Epithelial cell of proximal tubule (primary cell): ENCODE measurements around the gene LSM4. TPM values are rescaled to one million over a fixed set of nuclear protein-coding genes. Genes with fewer than 3 reads are reported as not detected.

Source experiments
- DNase-seq: peaks from one replicate; pipeline ENCODE4 v3.0.0-alpha.2; 2011; ENCODE audit warnings: low read depth
- H3K4me3 ChIP-seq: 2 replicates; pipeline ENCODE4 v1.5.1; 2011; ENCODE audit warnings: low read depth, mild to moderate bottlenecking, low read length
- total RNA-seq: library from RNA; depleted of rRNA; stranded (reverse); fragments of >200 nt; gene quantifications from 2 replicates; pipeline ENCODE4 v1.2.3, GENCODE V29; 2015
- TF ChIP-seq, protein P1 (sequence below): conservative IDR thresholded peaks from 2 replicates; pipeline ENCODE4 v1.5.1; 2012; ENCODE audit warnings: low read depth, mild to moderate bottlenecking, low read length

LSM4 gene
- total RNA-seq, 1 donor from 2014 or later, result 490 TPM

DNA sequence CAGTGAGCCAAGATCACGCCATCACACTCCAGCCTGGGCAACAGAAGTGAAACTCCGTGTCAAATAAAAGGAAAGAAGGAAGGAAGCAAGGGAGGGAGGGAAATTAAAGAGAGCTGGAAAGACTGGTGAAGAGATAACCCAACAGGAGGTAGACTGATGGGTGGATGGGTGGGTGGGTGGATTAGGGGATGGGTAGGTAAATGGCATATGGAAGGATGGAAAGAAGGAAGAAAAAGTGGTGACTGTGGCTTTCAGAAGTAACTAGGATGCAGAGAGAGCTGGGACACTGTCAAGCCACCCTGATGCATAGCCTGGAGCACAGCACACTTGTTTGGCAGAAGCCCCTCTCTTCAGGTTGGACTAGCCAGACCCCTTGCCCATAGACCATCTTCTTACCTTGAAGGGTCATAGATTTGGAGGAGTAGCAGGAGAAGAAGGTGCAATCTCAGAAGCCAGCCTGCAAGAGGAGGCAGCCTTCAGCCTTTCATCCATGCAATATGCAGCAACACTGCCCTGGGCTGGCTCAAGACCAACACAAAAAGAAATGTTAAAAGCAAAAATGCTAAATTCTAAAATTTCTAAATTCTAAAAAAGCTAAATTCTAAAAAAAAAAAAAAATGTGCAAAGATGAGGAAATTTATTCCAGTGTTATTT is 53.7 kb downstream of the LSM4 start:
- TF ChIP-seq, protein P1, sequence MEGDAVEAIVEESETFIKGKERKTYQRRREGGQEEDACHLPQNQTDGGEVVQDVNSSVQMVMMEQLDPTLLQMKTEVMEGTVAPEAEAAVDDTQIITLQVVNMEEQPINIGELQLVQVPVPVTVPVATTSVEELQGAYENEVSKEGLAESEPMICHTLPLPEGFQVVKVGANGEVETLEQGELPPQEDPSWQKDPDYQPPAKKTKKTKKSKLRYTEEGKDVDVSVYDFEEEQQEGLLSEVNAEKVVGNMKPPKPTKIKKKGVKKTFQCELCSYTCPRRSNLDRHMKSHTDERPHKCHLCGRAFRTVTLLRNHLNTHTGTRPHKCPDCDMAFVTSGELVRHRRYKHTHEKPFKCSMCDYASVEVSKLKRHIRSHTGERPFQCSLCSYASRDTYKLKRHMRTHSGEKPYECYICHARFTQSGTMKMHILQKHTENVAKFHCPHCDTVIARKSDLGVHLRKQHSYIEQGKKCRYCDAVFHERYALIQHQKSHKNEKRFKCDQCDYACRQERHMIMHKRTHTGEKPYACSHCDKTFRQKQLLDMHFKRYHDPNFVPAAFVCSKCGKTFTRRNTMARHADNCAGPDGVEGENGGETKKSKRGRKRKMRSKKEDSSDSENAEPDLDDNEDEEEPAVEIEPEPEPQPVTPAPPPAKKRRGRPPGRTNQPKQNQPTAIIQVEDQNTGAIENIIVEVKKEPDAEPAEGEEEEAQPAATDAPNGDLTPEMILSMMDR, result no peak
- no peak overlapping the region for H3K4me3 ChIP-seq
- no peak for DNase-seq

DNA sequence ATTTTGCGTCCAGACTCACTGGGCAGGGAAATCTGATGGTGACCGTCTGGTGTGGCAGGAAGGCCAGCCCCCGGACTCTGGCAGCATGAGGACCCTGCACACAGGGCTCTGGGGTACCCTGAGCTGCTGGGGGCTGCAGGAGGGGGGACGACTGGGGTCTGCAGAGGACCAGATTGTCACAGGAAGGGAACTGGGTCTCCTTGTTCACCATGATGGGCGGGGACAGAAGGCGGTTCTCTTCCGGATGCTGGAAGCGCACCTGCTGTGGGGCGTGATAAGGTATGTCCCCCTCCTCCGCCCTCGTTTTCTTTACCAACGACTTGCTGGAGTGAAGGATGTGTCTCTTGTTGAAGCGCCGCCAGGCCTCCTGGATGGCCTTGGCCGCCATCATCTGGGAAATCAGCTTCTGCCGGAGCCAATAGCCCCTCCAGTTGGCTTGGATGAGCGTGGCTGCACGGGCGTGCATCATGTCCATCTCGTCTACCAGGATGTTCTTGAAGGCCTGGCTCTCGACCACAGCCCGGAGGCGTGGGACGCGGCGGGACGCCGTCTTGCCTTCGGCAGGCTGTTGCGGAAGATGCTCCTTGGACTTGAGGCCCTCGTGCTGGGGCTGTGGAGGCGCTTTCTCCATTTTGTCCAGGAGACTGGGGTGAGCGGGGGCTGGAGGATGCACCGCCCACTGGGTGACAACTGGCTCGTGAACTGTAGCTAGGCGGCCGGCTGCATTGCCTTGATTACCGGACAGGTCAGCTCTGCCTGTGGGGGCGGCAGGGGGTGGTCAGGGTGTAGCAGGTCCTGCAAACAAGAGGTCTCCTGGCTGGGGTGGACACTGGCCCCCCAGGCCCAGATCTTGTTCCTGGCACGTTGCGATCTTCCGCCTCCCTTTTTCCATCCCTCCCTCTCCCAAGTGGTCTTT is 55.8 kb downstream of the LSM4 start:
- TF ChIP-seq, protein P1, result no peak
- DNase-seq, result no peak
- H3K4me3 ChIP-seq, result no peak overlapping the region

DNA sequence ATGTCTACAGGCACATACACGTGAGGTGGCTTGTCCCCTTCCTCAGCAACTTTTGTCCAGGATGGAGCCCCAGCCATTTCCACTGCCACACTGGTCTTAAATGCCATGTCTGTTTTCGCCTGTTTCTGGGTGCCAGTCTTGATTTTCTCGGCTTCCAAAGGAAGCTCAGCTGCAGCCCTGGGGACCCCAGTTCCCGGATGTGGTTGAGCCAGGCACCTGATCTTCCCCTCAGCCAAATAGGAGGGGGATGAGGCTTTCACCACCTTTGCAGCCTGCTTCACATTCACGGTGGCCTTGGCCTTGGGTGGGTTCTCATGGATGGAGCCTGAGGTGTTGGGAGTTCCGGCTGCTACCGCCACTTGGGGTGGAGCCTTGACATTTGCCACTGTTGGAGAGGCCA is 57.3 kb downstream of the LSM4 start:
- TF ChIP-seq, protein P1, result no peak
- no peak for DNase-seq
- H3K4me3 ChIP-seq, result no peak overlapping the region

DNA sequence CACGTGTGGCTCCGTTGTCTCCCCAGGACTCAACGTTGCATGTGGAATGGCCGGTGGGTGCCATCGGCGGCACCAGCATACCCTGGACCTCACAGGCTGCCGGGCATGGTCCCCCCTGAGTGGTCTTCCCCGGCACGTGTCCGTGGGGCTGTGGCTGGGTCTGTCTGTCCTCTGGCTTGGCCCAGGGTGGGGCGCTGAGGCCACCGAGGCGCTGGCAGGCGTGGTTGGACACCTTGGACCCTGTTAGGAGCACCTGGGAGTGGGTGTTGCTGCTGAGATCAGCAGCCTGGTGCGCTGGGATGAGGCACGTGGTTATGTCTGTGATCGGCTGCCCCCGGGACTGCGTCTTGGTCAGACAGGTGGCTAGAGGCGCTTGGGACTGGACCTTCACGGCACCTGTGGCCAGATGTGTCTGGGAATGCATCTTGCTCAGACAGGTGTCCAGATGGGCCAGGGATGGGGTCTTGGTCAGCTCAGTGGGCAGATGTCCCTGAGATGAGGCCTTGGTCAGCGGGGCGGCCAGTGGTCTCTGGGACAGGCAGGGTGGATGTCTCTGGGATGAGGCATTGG is 57.8 kb downstream of the LSM4 start:
- H3K4me3 ChIP-seq, result no peak overlapping the region
- TF ChIP-seq, protein P1, result no peak
- no peak for DNase-seq

DNA sequence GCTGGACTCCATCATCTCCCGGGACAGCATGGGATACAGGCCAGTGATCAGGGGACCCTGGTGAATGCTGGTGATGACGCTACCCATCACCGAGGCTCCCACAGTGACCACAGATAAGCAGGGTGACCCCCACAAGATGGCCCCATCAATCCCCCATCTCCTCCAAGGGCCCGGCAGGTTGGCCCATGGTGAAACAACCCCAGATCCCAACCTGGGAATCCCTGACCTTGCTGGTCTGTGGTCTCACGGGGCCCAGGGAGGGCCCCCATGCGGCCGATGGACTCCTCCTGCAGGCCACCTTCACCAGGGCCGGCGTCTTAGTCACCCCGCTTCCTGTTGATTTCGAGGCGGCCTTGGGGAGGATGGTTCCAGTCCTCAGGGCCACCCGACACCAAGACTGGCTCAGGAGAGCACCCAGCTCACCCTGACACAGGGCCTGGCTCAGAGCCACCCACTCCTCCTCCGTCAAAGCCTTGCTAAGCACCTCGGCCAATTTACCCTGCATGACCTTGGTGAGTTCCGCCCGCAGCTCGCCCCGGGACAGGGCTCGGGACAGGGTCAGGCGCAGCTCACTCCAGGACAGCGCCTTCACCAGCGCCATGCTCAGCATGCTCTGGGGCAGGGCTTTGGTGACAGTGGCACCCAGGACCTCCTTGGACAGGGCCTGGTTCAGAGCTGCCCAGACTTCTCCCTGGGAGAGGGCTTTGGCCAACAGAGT is 58.6 kb downstream of the LSM4 start:
- TF ChIP-seq, protein P1, result no peak
- DNase-seq, result no peak
- no peak overlapping the region for H3K4me3 ChIP-seq

DNA sequence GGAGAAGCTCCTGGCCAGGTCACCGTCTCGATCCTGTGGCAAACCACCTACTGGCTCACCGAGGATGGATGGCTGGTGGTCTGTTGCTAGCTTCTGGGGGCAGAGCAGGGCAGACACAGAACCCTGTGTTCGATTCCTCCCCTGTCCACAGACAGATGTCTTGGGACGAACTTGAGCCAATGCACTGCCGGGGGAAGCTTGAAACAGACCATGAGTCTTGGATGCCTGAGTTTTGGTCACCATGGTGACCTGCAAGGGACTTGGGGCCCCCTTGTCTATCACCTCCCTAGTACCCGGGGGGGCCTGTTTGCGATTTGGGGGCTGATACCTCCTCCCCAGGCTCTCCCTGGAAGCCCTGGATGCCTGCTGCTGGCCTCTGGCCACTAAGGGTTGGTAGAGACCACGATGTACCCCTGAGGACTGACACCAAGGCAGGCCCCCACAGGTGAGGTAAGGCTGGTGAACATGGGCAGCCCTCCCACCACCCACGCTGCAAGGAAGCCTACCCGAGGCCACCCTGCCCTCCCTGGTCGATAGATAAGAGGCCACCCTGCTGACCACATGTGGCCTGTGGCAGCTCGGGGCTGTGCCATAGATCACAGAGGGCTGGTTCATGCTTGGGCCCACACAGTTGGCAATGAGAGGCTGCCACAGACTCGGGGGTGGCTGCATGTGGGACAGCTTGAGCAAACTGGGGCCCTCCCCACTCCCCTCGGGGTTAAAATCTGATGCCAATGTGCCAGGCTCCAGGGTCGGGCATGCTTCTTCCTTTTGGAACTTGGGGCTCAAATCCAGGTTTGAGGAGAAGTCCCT is 59.3 kb downstream of the LSM4 start:
- no peak overlapping the region for H3K4me3 ChIP-seq
- TF ChIP-seq, protein P1, result no peak
- DNase-seq, result no peak
